Kidney (tissue), 14 donors: Measurements from ENCODE around the gene CAPZB. TPM values are rescaled to one million over a fixed set of nuclear protein-coding genes. Genes with fewer than 3 reads are reported as not detected.
"Not testable (repeated sequence)": the region's sequence is repeated elsewhere in the genome, so short reads cannot be mapped to it uniquely, and the experiment has no call there.

Source experiments
- DNase-seq, 5 donors: peaks; one replicate each; pipeline ENCODE4 v3.0.0-alpha.2; 2013 to 2020
- FAIRE-seq: peaks from 2 replicates; lab custom pipeline; 2012; peaks lifted over from hg19 to GRCh38; lab: Jason Lieb, UNC
- H3K27ac ChIP-seq, 2 donors: one replicate each; pipeline ENCODE4 v1.7.0; 2013; ENCODE audit warnings: low read depth in 2 of 2, low read length in 2 of 2, inconsistent platforms in 1 of 2
- H3K27me3 ChIP-seq: one replicate; pipeline ENCODE4 v1.7.1; 2013; ENCODE audit warnings: low read length, inconsistent platforms; ENCODE audit not compliant: control insufficient read depth, insufficient read depth
- H3K36me3 ChIP-seq, 3 donors: one replicate each; pipeline versions ENCODE4 v1.7.0 to v1.7.1; 2013; ENCODE audit warnings: low read length in 3 of 3, control low read depth in 1 of 3, inconsistent platforms in 1 of 3; ENCODE audit not compliant: insufficient read depth in 3 of 3, control insufficient read depth in 2 of 3
- H3K4me1 ChIP-seq, 3 donors: one replicate each; pipeline versions ENCODE4 v1.7.0 to v1.7.1; 2013; ENCODE audit warnings: low read length in 3 of 3, inconsistent platforms in 1 of 3, low read depth in 1 of 3; ENCODE audit not compliant: control insufficient read depth in 2 of 3, insufficient read depth in 2 of 3
- H3K4me3 ChIP-seq, 3 donors: one replicate each; pipeline versions ENCODE4 v1.7.0 to v1.8.1; 2013; ENCODE audit warnings: low read length in 3 of 3, control low read depth in 1 of 3, inconsistent platforms in 1 of 3
- H3K9ac ChIP-seq, 3 donors: one replicate each; pipeline versions ENCODE4 v1.7.0 to v1.7.1; 2013; ENCODE audit warnings: low read length in 3 of 3, control low read depth in 1 of 3, inconsistent platforms in 1 of 3
- H3K9me3 ChIP-seq, 3 donors: one replicate each; pipeline versions ENCODE4 v1.7.0 to v1.7.1; 2013; ENCODE audit warnings: low read length in 3 of 3, control low read depth in 1 of 3, inconsistent platforms in 1 of 3; ENCODE audit not compliant: control insufficient read depth in 2 of 3, insufficient read depth in 1 of 3
- intact Hi-C: fragments of 100-400 bp; cut with DNase I; formaldehyde crosslinking; loops from one replicate; pipeline ENCODE4 v1.11.1; 2022
- polyA plus RNA-seq: library from polyadenylated mRNA; stranded (reverse); fragments of 350-450 nt; fragmentation: Illumina TruSeq; extraction: RNeasy Lipid Tissue Mini Kit (QIAGEN cat#74804); gene quantifications from one replicate; pipeline ENCODE4 v1.2.3, GENCODE V29; 2014; ENCODE audit warnings: low read depth, low replicate concordance; ENCODE audit not compliant: insufficient read depth
- total RNA-seq: library from RNA; stranded (reverse); fragmentation: NEBNext Ultra II Directional; extraction: Animal tissue kit (Norgen Biotek cat#: 25700); gene quantifications from one replicate; pipeline ENCODE4 v1.2.1, GENCODE V29; 2021
- TF ChIP-seq, protein P1 (sequence below): IDR thresholded peaks from 3 replicates; pipeline ENCODE4 v1.5.1; 2012; ENCODE audit warnings: mild to moderate bottlenecking, moderate library complexity, borderline replicate concordance; ENCODE audit not compliant: insufficient read depth; ENCODE audit errors: extremely low read depth
- donor health status: control.
- donor health status: control.
- donor health status: control.
- donor health status: control.
- donor health status: control.
- donor health status: DM: yes; HTN: yes; CAD: no.
- donor health status: Normal renal cell carcinoma (clear cell type).

Gene CAPZB
- total and polyA plus RNA-seq, 2 donors from 2014 or later, result 253 to 265 TPM

- TF ChIP-seq, protein P1, sequence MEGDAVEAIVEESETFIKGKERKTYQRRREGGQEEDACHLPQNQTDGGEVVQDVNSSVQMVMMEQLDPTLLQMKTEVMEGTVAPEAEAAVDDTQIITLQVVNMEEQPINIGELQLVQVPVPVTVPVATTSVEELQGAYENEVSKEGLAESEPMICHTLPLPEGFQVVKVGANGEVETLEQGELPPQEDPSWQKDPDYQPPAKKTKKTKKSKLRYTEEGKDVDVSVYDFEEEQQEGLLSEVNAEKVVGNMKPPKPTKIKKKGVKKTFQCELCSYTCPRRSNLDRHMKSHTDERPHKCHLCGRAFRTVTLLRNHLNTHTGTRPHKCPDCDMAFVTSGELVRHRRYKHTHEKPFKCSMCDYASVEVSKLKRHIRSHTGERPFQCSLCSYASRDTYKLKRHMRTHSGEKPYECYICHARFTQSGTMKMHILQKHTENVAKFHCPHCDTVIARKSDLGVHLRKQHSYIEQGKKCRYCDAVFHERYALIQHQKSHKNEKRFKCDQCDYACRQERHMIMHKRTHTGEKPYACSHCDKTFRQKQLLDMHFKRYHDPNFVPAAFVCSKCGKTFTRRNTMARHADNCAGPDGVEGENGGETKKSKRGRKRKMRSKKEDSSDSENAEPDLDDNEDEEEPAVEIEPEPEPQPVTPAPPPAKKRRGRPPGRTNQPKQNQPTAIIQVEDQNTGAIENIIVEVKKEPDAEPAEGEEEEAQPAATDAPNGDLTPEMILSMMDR, result no peak
- FAIRE-seq (no peak), DNase-seq (no peak)
- Histone ChIP-seq H3K27ac (no peak overlapping the region), H3K4me3 (no peak overlapping the region), H3K4me1 (peaks cover 0 to 3% (median 2%) of the 10 kb centered on the region in 3 donors), H3K27me3 (no peaks in the 10 kb centered on the region), H3K9me3 (no peaks in the 10 kb centered on the region), H3K9ac (no peak overlapping the region), H3K36me3 (no peaks in the 10 kb centered on the region)
- intact Hi-C loops, result no loop called here
Measured at GRCh38 chr1:19511116-19511515, 25.8 kb upstream of the CAPZB start.

GRCh38 chr1:19509647-19510046 lies 24.3 kb upstream of the CAPZB start:
- not testable (repeated sequence) for DNase-seq

GRCh38 chr1:19507516-19507915 lies 22.2 kb upstream of the CAPZB start:
- Histone ChIP-seq H3K27ac (no peak overlapping the region), H3K9ac (no peak overlapping the region), H3K27me3 (no peaks in the 10 kb centered on the region), H3K4me3 (no peak overlapping the region), H3K9me3 (no peaks in the 10 kb centered on the region), H3K4me1 (peaks cover 0 to 6% (median 3%) of the 10 kb centered on the region in 3 donors), H3K36me3 (no peaks in the 10 kb centered on the region)
- DNase-seq (no peak), FAIRE-seq (no peak)
- intact Hi-C loops, result no loop called here
- TF ChIP-seq, protein P1, result no peak

More at GRCh38 chr1:19509647-19510046, 24.3 kb upstream of the CAPZB start:
- intact Hi-C loops, H3K4me1 ChIP-seq, H3K9me3 ChIP-seq, FAIRE-seq, H3K4me3 ChIP-seq, H3K27ac ChIP-seq, H3K36me3 ChIP-seq, H3K9ac ChIP-seq, H3K27me3 ChIP-seq: not testable (repeated sequence)

DNA sequence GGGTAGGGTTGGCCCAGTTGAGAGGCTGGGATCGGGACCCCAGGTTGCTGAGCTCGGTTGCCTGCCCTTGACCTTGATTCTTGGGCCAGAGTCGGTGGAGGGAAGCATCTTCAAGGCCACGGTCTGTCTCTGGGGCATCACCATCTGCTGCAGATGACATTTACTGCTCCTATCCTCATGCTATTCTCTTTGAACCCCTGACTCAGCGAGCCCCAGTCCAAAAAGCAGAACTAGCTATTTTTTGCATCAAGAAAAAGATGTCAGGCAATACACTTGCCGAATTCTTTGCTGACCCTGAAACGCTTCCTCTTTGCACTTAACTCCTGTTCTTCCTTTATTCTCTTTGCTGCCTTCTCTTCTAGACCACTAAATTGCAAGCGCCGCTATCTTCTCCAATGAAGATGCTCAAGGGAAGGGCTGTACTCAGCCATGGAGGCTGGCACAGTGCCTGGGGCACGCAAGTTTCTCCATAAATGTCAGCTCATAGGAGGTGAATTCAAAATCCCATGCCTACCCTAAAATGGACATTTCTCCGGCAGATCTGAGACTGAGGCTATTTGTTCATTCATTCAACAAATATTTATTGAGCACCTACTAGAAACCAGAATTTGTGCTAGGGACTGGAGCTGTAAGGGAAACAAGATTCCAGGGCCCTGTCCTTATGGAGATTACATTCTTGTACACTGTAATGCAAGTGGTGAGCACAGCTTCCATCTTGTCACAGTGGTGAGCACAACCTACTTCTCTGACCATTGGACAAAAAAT lies 20.5 kb upstream of the CAPZB start:
- Histone ChIP-seq H3K4me3 (no peak overlapping the region), H3K9me3 (no peaks in the 10 kb centered on the region), H3K27ac (peak overlapping the region; percentile 9 to 12), H3K4me1 (peaks cover 0 to 6% (median under 1%) of the 10 kb centered on the region in 3 donors), H3K36me3 (no peaks in the 10 kb centered on the region), H3K9ac (no peak overlapping the region), H3K27me3 (no peaks in the 10 kb centered on the region)
- TF ChIP-seq, protein P1, result no peak
- DNase-seq (peak in 1 of 5 donors; percentile 79), FAIRE-seq (no peak)
- intact Hi-C loops, result no loop called here
